NCI-H2081 (cell line): ENCODE data around the gene HIVEP2.

Source experiments
- DNase-seq, 2 experiments: peaks; one replicate each; lab custom pipeline; 2025; lab: John Stamatoyannopoulos, UW

HIVEP2 gene

DNA sequence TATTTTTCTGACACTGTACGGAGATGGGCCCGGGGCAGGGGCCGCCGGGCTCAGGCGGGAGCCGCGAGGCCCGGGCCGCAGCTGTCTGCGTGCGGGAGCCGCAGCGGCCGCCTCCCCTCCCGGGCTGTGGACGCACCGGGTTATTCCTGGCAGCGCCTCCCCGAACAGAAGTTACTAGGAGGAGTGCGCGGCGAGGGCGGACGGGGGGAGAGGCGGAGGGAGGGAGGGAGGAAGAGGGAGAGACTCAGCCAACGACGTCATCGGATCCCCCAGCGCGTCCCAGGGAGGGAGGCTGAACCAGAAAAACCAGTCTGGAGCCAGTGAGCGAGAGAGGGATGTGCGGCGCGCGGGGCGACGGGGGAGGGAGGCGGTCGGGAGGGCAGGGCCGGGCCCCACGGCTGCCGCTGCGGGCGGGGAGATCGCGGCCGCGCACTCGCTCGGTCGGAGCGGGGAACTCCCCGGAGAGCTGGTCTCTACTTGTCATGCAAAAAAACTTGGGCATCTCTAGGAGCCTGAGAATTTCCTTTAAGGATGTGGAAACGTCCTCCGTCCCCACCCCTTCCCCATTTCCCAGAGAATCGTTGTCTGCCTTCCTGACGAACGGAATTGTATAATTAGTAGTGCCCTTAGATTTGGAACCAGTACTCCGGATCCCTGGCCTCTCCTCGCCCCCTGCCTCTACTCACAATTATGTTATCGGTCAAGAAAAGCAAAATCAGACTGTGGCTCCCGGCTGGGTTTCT is 1.4 kb upstream of the HIVEP2 start:
- peak; percentile 87 to 90 for DNase-seq

DNA sequence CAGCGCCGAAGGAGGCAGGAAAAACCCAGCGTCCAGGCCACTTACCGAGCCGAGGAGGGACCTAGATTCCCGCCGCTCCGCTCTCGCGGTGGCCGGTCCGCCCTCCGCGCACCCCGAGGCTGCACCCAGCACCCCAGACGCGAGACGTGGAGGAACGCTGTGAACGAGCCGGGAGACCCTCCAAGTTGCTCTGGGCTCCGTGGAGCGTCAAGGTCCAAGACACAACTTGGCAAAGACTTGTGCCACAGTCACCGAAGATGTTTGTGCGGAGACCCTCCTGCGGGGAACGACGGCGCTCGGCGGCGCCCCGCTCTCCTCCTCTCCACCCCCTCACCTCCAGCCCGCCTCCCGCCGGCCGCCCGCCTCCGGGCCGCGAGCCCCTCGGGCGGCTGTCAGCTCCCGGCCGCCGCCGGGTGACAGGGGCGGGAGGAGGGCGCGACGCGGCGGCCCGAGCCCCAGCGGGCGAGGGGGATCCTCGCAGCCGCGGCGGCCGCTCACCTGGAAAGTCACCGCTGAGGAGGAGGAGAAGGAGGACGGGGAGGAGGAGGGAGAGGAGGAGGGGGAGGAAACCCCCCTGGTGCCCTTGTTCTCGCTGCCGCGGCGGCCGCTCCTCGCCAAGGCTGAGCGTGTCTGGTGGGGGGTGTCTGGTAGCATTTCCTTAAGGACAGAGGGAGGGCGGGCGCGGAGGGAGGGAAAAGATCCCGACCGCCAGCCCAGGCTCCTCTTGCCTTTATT is 637 bp upstream of the HIVEP2 start:
- DNase-seq: peak; percentile 28 to 31

DNA sequence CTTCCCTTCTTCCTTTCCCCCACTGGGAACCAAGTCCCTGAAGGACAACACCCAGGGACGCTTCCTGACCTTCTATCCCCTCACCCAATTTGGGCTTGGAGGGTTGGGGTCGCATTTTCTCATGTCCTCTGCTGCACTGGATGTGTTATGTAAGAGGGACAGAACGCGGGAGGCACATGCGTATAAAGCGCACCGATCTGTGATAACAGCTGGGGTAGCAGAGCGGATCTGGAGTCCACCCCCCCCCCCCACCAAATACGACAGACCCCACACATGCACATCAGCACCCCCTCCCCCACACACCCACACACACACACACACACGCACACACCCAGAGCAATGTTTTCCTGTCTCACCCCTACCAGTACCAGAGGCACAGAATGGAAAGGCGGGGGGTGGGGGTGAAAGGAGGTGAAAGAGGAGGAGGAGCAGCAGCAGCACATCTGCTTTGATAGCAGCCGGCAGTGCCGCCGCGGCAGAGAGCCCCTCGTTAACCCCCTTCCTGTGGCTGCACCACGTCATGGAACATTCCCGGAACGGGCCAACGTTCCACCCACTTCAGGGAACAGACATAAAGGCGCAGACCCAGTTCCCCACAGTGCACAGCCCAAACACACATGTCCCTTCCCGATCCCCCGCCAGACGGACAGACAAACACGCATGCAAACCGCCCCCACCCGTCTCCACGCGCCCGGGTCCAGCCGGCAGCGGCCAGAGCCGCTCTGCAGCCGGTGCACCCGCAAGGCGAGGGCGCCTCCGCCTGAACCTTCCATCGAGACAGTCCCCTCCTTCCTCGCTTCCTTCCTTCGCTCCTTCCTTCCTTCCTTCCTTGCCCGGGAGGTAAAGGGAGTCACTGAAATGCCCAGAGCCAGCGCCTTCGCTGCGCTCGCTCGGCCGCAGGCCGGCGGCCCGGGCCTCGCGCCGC is 590 bp downstream of the HIVEP2 start:
- DNase-seq: peak; percentile 35 to 49

DNA sequence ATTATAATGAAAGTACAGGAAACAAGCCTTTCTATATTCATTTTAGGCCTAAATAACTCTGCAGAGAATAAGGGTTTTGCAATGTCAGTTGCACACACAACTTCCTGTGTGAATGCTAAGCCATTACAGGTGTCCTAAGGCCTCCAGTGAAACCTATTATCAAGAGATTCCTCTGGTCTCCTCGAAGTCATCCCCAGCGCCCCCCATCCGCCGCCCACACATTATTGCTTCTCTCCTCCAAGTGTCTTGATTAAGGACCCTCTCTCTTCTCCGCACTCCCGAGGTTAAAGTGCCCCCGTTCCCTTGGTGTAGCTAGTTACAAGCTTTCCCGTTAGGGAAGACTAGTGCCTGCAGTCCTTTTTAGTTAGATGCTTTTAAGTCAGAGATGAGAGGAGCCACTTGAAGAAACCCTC is 1.3 kb downstream of the HIVEP2 start:
- no peak for DNase-seq

DNA sequence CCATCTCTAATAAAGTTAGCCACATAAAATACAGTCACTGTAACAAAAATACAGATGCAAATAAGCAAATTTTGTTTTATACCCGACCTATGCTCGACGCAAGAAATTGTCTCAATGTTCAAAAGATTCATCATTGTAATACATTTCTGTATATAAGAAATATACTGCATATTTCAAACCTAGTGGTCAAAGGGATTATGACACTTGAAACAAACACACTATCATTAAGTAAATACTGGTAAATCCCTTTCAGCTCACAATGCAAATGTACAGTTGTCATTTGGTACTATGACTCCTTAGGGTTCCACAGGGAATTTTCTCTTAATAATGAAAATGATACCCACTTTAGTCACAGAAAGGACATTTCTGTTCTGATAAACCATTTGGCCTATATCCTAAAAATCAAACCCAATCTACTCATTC is 2.2 kb downstream of the HIVEP2 start:
- DNase-seq: no peak

DNA sequence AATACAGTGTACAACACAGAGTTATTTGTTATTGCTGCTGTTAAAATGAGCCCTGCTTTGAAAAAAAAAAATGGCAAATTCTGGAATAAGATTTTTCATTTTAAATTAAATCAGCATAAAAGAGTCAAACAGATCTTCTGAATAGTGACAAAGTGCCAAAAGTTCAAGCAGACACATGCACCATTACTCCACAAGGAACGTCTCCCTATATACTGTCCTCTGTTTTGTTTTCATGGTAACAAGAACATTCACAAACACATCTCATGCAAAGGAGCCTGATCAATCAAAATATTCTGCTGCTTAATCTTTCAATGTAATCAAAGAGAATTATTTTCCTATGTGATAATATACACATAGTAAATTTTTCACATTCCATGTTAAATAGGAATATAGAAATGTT is 2.7 kb downstream of the HIVEP2 start:
- DNase-seq: no peak

DNA sequence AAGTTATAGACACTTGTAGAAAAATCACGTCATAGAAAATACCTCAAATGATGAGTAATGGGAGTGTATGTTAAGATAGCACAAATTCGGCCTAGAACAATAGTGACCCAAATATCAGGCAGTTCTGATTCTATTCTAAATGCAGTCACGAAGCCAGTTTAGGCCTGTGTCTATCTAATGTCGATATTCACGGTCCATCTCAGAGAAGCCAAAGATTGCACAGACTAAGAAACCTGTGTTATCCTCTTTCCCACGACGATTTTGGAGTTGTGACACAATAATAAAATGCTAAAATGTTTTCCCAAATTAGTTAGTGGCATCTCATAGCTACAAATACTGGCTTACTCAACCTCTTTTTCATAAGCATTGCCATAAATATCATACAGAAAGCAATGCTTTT is 4.0 kb downstream of the HIVEP2 start:
- DNase-seq: no peak

- no peak for DNase-seq
Measured at GRCh38 chr6:142940487-142940886, 4.5 kb downstream of the HIVEP2 start.

- DNase-seq: no peak
Measured at GRCh38 chr6:142938510-142938909, 6.5 kb downstream of the HIVEP2 start.

GRCh38 chr6:142937986-142938385 is 7.0 kb downstream of the HIVEP2 start:
- no peak for DNase-seq

DNA sequence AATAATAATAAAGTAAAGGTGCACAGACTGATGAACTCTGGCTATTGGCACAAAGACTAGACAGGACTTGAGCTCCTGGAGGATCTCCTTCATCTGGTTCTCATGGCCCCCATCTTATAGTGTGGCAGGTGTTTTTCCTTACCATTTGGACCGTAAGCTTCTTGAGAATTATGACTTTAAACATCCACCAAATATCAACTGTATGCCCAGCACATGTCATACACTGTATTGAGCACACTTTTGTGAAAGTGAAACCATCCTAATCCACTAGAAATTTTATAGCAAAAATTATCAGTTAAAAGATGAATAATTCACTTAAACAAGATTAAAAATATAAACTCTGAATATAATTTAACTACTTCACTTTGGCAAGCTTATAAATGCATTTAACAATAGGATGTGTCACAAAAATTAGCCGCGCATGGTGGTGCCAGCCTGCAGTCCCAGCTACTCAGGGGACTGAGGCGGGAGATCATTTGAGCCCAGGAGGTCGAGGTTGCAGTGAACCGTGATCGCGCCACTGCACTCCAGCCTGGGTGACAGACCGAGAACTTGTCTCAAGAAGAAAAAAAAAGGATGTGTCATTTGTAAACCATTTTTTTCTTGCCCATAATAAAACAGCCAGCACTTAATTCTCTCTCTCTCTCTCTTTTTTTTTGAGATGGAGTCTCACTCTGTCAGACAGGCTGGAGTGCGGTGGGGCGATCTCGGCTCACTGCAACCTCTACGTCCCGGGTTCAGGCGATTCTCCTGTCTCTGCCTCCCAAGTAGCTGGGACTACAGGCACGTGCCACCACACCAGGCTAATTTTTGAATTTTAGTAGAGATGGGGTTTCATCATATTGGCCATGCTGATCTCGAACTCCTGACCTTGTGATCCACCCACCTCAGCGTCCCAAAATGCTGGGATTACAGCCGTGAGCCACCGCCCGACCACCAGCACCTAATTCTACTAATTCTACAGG is 9.1 kb downstream of the HIVEP2 start:
- no peak for DNase-seq

DNA sequence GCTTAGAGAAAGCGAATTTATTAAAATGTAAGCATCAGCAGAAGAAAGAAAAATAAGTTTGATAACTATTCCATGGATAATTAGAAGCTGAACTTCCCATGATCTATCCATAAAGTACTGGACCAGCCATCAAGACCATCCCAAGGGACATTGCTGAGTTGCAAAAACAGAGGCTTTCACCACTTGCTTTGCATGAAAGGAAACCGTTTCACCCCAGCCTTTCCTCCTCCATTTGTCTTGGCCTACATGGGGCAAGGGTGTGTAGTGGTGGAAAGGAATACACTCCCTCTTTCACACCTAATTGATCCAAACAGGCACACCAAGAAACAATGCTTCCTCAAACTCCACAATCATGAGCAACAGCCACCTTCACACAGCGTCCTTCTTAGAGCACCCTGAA is 10.4 kb downstream of the HIVEP2 start:
- DNase-seq: no peak

DNA sequence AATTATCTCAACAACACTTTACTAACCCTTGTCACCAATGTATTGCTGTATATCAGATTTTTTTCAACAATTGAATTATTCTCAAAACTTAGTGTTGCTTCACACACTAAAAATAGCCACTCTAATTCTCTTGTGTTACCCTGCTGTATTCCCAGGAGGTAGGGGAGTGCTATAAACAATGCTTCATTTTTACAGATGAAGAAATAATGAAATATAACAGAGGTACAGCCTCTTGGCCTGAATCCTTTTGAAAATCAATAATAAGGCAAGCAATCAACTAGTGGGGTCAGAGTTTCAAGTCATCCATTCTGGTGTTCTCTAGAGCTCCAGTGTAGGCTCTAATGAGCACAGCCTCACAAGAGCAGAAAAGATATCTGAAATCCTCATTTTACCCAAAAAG is 10.9 kb downstream of the HIVEP2 start:
- DNase-seq: no peak

GRCh38 chr6:142933701-142934100 is 11.3 kb downstream of the HIVEP2 start:
- DNase-seq: no peak

DNA sequence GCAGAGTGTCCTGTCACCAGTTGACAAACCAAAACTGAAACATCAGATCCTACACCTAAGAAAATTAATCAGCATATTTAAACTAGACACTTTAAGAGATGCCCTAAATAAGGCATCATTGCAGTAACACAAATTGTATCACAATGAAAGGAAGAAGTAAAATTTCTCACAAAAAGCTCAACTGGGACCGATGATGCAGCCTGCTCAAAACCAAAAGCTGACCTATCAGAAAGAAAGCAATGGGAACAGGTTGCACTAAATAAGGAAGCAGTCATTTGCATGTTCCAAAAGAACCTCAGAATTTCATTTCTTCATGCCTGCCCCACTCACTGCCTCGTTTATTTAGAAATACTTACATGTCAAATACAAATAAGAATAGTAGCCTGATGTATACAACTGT is 12.1 kb downstream of the HIVEP2 start:
- no peak for DNase-seq

DNA sequence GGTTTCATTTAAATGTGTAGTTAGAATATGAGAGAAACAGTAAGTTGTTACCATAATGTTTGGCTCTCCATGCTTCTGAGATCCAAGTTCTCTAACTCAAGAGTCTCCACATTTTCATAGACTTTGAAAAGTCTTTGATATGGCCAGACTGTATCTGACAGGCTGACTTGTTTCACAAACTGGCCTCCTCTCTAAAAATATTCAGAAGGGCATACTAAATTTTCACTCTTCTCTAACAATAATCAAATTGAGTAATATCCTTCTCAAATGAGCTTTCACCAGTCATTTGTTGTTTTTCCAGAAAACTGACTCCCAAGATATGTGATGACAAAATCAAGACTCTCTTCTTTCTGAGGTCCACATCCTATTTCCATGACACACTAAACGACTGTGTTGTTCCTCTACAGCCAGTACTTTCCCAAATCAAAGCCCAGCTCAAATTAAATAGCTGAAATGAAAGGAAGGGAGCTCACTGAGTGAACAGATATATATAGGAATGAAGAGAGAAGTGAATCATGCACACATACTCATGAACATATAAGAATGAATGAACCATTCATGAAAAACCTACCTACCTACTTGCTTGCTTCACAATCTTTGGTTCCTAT is 15.1 kb downstream of the HIVEP2 start:
- DNase-seq: no peak

DNA sequence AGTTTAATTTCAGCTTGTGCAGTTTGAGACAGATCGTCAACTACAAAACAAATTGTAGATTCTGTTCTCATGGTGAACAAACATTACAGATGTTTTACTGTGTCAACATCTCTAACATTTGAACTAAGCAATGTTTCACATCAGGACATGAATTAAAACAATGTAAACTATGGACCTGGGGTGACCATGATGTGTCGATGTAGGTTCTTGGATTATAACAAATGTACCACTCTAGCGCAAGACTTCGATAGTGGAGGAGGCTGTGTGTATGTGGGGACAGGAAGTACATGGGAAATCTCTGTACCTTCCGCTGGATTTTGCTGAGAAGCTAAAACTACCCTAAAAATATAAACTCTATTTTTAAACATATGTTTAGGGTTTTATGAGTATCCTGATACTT is 17.1 kb downstream of the HIVEP2 start:
- no peak for DNase-seq

GRCh38 chr6:142927271-142927580 is 17.8 kb downstream of the HIVEP2 start:
- no peak for DNase-seq

DNA sequence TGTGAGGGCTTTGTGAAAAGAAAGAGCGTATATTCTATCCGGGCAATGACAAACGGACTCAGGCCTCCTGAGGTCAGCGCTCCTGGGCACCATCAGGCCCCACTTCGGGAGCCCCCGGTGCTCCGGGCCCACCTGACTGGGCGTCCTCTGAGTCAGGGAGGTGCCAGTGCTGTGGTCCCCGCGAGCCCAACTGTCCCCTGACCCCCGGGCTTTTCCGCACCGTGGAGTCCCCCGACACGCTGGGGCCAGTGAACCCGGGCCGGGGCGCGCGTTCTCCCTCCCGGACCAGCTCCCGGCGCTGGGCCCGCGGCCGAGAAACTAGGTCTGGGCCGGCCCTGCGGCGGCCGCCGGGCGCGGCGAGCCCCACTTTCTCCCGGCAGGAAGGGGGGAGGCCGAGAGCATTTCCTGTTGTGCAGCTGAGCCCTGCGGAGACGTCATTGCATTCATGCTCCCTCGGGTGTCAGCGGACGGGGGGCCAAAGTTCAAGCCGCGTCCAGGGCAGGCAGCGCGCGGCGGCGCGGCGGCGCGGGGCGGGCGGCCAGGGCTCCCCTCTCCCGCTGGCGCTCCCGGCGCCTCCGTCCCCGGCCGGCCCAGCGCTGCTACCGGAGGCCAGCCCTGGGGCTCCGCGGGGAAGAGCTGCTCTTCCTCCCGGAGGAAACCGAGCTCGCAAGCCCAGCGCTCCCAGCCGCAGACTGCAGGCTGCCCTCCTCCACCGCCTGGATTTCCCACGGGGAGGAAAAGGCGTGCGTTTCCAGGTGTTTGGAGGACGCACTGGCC is 18.3 kb downstream of the HIVEP2 start:
- DNase-seq: peak; percentile 6 to 53

DNA sequence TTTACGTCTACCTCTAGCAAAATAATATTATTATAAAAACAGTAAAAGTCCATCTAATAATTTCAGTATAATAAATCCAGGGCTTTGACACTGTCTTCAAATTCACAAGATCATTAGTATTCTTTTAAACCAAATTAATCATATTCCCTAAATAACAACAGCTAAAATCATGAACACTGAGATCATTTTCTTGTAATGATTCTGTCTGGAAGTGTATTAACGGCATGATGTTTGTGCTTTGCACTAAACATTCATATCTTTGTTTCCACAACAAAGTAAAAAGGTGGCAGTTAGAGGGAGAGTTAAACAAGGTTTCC is 18.8 kb downstream of the HIVEP2 start:
- DNase-seq: no peak
